Glomerular visceral epithelial cell (primary cell): ENCODE results near the gene DDRGK1.

ENCODE experiments used
- DNase-seq: peaks from one replicate; pipeline ENCODE4 v3.0.0-alpha.2; 2016; ENCODE audit errors: extremely low spot score

DDRGK1 gene

DNA sequence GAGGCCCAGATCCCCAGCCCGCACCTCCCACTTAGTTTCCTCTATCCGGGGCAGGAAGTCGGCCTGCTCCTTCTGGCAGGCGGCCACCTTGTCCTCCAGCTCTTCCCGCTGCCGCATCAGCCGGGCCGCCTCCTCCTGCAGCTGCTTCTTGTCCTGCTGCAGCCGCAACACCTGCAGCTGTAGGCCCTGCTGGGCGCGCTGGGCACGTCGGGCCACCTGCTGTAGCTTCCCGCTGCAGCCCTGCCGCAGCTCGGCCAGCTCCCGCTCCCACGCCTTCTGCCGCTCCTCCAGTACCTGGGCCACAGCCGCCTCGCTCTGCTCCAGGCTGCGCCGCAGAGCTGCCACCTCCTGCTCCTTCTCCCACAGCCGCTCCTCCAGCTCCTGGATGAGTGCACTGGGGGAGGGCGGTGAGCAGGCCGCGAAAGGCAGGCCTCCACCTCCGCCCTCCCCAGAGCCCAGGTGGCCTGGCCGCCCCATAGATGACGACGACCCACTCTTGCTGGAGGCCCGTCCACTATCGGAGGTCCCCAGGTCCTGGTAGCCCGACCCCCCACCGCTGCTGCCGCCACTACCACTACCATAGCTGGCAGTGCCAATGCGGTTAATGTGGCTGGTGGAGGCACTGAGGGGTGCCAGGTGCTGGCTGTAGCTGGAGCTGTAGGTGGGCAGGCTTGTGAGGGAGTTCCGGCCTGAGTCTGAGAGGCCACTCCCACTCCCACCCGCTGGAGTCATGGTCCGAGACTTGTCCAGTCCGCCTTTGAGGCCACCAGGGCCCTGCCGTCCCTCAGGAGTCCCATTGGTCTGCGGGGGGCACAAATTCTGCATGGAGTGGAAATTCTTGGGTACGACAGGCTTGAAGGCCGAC is 38.8 kb downstream of the DDRGK1 start:
- DNase-seq = no peak

DNA sequence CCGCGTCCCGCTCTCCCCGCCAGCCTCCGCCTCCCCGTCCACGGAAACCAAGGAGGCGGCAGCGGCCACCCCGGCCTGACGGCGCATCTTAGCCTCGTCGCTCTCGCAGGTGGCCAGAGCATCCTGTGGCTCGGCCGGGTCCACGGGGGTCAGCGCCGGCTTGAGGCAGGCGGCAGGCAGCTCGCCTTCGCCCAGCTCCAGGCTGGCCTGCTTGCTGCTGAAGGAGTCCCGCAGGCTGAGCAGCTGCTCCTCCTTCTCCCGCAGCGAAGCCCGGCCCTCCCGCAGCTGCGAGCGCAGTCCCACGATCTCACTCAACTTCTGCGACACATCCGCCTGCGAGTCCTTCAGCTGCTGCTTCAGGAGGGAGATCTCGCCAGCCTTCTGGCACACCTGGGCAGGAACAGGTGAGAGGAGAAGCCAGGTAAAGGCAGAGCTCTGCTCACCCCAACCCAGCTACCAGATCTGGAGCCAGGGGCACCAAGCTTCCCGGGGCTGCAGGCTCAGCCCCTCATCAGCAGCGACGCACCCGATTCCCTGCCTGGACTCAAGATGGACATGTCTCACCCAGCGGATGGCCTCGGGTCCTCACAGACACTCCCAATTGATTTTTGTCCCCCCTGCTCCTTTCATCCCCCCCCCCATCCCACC is 39.6 kb downstream of the DDRGK1 start:
- no peak for DNase-seq

DNA sequence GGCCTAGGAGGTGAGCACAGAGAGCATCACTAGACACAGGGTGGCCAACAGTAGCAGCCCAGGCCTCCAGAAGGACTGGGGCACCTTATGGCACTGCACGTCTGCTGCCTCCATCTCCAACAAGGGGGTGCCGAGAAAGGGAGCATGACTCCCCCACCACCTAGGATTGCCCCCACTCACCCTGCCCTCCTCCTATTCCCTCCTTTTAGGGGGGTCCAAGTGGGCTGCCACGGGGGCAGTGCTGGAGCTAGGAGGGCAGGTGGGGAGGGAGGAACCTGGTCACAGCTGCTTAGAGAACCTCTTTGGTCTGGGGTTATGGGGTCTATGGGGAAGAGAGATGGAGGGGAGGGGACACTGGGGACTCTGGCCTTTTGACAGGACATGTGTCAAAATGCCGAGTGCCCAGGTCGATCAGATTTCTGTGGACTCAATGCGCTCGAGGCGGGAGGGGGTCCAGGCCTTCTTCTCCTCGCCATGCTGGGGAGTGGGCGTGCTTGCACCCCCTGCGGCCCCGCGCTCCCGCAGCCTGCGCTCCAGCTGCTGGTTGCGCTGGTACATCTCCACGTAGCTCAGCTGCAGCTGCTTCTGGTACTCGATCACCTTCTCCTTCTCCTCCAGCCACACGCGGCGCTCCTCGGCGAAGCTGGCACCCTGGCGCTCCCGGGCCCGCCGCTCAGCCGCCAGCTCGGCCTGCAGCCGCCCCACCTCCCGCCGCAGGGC is 40.3 kb downstream of the DDRGK1 start:
- DNase-seq = no peak

DNA sequence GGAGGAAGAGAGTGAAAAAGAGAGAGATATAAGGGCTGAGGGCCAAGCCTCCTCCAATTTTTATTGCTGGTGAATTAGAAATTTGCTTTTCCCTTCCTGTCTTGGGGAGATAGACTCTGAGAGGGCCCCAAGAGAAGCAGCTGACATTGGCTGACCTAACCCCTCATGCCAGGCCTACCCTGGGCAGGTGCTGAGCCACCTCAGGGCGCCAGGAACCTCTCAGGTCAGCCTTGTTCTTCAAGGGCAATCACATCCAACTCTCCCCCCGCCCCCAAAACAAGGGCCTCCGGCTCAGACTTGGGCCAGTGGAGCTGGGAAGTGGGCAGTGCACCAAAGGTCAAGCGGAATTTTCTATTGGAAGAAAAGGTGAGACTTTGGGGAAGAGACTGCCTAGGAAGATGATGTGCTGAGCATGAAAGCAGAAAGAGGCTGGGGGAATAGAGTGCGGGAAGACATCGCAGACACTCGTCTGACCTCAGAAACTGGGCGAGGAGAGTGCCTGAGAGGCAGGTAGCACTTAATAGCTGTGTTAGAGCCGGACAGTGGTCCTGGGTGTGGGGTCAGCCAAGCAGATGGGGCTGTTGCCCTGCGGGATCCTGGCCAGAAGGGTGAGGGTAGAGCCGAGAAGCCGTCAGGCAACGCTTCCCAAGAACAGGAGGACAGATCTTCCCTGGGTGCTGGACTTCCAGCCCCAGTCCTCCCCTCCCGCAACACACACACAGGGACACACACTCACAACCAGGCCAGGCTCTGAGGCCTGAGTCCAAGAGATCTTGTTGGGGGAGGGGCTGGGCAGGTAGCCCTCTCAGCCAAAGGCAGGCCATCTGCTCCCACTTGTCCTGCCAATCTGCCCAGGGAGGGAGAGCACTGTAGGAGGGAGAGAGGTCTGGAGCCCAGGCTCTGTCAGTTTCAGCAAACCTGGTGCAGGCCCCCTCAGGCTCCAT is 41.1 kb downstream of the DDRGK1 start:
- DNase-seq = no peak

DNA sequence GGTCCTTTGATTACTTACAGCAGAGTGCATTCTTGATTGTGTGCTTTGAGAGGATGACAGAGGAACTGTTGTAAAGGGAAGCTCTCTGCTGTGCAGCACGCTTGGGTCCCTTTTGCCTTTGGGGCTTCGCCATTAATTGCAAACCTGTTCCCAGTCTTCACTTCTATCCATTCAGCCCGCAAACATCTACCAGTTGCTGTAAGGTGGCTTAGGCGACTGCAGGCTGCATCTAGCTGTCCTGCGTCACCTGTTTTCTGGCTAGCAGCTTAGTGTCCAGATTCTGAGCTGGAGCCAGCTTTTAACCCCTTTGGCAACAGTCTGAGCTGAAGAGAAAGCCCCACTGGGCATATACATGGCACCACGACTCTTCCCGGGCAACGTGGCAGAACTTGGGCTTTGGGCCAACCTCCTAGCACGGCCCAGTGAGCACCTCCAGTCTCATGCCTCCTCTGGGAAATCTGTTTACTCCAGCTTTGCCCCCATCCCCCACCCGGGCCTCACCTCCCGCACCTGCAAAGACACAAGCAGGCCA is 42.3 kb downstream of the DDRGK1 start:
- peak; percentile 61 for DNase-seq

DNA sequence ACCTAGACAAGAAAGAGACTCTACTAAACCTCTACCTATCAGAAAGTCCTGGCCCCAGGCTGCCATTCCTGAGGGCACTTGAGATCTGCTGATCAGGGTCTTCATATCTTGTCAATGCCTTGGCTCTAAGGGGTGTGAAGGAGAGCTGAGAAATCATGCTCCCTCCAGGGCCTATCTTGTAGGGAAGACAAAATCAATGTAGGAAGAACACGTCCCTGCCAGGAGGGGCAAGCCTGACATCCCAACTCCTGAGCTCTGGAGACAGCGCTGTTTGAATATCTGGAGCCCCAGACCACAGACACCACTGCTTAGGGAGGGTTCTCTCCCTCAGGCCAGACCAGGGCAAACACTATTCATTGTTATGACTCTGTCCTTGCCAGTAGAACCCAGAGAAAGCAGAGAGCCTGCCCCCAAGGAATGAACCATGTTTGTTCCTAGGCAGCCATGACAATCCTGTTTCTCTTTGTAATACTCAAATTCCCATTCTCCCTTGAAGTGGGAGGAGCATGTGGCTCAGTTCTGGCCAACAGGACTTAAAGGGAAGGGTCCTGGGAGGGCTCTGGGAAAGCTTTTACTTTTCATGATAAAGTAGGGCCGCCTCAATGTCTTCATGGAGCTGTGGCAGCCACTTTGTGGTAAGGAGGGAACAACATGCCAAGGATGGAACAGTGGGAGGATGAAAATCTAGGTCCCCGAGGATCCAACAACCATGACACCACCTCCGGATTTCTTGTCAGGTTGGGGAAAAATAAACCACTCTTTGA is 43.0 kb downstream of the DDRGK1 start:
- DNase-seq = no peak

DNA sequence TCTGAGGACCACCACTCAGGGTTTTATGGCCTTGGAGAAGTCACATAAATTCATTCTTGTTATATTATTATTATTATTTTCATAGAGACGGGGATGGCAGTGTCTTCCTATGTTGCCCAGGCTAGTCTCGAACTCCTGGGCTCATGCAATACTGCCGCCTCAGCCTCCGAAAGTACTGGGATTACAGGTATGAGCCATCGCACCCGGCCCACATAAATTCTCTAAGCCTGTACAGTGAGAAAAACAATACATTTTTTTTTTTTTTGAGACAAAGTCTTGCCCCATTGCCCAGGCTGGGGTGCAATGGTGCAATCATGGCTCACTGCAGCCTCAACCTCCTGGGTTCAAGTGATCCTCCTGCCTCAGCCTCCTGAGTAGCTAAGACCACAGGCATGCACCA is 44.1 kb downstream of the DDRGK1 start:
- no peak for DNase-seq

DNA sequence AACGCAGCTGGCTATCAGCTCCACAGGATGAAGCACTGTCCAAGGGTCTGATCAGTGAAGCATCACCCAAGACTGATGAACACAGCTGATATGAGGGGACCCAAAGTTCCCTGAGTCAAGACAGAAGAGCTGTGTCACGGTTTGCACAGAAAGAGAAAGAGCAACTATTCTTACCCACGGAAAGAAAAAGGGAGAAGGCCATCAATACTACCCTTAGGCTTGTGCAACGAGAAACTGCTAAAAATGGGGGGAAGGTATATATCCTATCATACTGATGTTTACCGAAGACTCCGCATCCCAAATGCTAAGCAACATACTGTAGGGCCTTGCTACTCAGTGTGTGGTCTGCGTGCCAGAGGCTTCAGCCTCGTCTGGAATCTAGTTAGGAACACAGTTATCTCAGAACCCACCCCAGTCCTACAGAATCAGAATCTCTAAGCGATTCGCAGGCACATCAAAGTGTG is 45.5 kb downstream of the DDRGK1 start:
- DNase-seq = peak; percentile 29

DNA sequence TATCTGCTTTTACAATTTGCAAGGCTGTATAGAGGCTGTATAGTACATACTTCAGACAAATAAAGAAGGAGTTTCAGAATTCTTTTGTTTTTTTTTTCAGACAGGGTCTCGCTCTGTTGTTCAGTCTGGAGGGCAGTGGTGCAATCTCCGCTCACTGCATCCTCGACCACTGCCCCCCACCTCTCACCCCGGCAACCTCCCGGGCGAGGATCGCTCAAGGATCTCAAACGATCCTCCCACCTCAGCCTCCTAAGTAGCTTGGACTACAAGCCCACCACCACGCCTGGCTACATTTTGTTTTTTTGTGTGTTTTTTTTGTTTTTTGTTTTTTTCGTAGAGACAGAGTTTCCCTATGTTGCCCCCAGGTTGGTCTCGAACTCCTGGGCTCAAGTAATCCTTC is 46.7 kb downstream of the DDRGK1 start:
- no peak for DNase-seq

DNA sequence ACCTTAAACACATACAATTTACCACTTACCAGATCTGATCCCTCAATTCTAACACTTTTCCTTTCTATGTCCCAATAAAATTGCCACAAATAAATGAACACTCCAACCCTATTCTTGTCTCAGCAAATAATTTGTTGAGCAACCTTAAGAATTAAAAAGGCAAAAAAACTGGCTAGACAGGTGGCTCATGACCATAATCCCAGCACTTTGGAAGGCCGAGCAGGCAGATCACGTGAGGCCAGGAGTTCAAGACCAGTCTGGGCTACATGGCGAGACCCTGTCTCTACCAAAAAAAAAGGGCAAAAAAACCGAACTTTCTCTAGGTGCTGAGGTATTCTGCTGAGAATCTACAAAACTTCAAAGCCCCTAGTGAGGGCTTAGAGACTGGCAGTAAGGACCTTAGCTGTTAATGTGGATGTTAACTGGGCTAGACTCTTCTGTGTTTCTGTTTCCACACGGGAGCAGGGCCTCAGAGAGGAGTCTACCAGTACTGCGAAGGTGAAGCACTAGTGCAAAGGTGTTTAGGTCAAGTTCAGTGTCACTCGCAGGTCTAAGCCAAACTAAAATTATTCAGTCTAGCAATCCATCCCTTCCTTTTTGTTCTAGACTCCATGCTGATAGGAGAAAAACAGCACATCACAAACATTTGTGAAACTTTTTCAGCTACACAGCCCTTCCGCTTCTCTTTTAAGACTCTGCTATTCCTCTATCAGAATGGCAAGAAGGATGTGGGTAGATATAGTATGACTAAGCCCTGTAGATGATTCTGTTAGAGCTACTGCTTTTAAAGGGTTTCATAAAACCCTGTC is 47.5 kb downstream of the DDRGK1 start:
- DNase-seq = no peak

DNA sequence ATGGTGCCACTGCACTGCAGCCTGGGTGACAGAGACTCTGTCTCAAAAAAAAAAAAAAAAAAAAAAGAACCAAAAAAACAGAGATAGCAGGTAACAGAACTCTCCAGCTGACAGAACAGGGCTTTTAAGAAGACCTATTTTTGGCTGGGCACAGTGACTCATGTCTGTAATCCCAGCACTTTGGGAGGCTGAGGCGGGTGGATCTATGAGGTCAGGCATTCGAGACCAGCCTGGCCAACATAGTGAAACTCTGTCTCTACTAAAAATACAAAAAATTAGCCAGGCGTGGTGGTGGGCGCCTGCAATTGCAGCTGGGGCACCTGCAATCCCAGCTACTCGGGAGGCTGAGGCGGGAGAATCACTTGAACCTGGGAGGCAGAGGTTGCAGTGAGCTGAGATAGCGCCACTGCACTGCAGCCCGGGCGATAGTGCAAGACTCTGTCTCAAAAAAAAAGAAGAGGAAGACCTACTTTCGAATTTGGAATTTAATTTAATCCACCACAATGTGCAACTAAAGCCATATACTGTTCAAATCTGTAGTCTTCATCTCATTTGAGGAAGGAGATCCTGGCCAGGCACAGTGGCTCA is 52.3 kb downstream of the DDRGK1 start:
- peak; percentile 28 for DNase-seq

DNA sequence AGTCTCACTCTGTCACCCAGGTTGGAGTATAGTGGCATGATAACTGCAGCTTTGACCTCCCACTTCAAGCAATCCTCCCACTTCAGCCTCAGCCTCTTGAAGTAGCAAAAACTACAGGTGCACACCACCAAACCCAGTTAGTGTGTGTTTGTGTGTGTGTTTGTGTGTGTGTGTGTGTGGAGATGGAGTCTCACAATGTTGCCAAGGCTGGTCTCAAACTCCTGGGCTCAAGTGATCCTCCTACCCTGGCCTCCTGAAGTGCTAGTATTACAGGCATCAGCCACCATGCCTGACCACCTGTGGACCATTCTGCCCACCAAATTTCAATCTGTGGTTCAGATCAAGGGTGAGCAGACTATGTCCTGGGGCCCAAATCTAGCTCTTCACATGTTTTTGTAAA is 53.6 kb downstream of the DDRGK1 start:
- DNase-seq = no peak

DNA sequence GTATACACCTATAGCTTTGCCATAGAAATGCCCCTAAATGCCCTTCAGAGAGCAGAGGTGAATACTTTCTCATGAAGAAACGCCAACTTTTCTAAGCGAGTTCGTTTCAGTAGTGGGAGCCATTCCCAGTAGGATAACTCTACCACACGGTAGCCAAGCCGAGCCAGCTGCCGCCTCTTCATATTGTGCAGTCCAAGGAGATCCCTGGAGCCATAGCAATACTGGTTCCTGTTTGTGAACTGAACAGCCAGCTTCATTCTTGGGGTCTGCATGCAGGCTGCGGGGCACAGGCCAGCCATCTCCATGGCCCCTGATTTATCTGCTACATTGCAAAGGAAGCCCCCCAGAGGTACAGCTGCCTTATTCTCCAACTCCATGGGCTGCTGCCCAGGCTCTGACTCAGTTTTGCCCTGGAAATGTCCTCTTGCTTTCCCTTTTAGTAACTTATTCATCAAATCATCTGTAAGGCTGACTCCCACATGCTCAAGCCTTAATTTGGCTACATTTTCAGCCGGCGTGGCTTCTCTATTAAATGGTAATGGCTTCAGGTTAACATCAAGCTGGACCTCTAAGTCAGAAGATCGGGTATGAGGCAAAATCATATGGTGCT is 57.6 kb downstream of the DDRGK1 start:
- no peak for DNase-seq

DNA sequence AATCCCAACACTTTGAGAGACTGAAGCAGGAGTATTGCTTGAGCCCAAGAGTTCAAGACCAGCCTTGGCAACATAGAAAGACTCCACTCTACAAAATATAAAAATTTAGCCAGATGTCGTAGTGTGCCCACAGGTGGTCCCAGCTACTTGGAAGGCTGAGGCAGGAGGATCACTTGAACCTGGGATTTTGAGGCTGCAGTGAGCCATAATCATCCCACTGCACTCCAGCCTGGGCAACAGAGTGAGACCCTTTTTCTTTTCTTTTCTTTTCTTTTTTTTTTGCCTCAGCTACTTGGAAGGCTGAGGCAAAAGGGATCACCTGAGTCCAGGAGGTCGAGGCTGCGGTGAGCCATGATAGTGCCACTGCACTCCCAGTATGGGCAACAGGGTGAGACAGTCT is 62.7 kb downstream of the DDRGK1 start:
- DNase-seq = no peak
